H1 (cell line): ENCODE results near the gene ZMYND12. TPM values are rescaled to one million over a fixed set of nuclear protein-coding genes. Genes with fewer than 3 reads are reported as not detected.

Source experiments
- CTCF ChIA-PET: fragments of 300-600 bp; sonication (Branson Sonifier 250); formaldehyde crosslinking; loops from one replicate; lab custom pipeline; 2021; ENCODE audit not compliant: partially characterized antibody; lab: Charles Lee
- POLR2A ChIA-PET: fragments of 300-600 bp; sonication (Branson Sonifier 250); formaldehyde crosslinking; loops from one replicate; lab custom pipeline; 2021; ENCODE audit warnings: inconsistent platforms; ENCODE audit not compliant: partially characterized antibody; lab: Charles Lee
- DNase-seq, 2 experiments: peaks; one replicate each; pipeline versions ENCODE4 v3.0.0 to v3.0.0-alpha.2; 2010 to 2022; ENCODE audit warnings: low spot score in 2 of 2, low read depth in 1 of 2, mixed read lengths in 1 of 2
- FAIRE-seq: peaks from 2 replicates; lab custom pipeline; 2011; peaks lifted over from hg19 to GRCh38; lab: Jason Lieb, UNC
- H2AFZ ChIP-seq: 2 replicates; pipeline ENCODE4 v1.8.1; 2012; ENCODE audit warnings: low read length, inconsistent platforms
- H2AK5ac ChIP-seq: 2 replicates; pipeline ENCODE4 v1.6.1; 2013; ENCODE audit warnings: low read depth, low read length
- H2BK120ac ChIP-seq: replicated peaks from 2 replicates; pipeline ENCODE3; 2013; ENCODE audit warnings: low read depth, low read length, inconsistent platforms
- H2BK12ac ChIP-seq: 2 replicates; pipeline ENCODE4 v1.6.1; 2013; ENCODE audit warnings: low read depth, low read length
- H2BK15ac ChIP-seq: 2 replicates; pipeline ENCODE4 v1.6.1; 2013; ENCODE audit warnings: low read length
- H2BK20ac ChIP-seq: 2 replicates; pipeline ENCODE4 v1.6.1; 2013; ENCODE audit warnings: low read length
- H2BK5ac ChIP-seq: 2 replicates; pipeline ENCODE4 v1.6.1; 2013; ENCODE audit warnings: low read depth, low read length
- H3K14ac ChIP-seq: 2 replicates; pipeline ENCODE4 v1.6.1; 2013; ENCODE audit warnings: inconsistent platforms; ENCODE audit not compliant: insufficient read length
- H3K18ac ChIP-seq: 2 replicates; pipeline ENCODE4 v1.6.1; 2013; ENCODE audit warnings: low read length; ENCODE audit errors: extremely low read depth
- H3K23ac ChIP-seq: 2 replicates; pipeline ENCODE4 v1.6.1; 2013; ENCODE audit warnings: inconsistent platforms; ENCODE audit not compliant: insufficient read length
- H3K23me2 ChIP-seq: 2 replicates; pipeline ENCODE4 v1.6.1; 2013; ENCODE audit warnings: low read depth, low read length
- H3K27ac ChIP-seq: 2 replicates; pipeline ENCODE4 v1.6.1; 2011; ENCODE audit warnings: low read depth, low read length, inconsistent platforms
- H3K27me3 ChIP-seq, 4 experiments: replicated peaks in 1 of 4; 1 replicate in 1 of 4; 2 replicates in 3 of 4; pipeline versions ENCODE4 v1.6.1 to v1.8.1; 2011 to 2013; ENCODE audit warnings: low read length in 3 of 4, mild to moderate bottlenecking in 3 of 4, inconsistent platforms in 2 of 4, mixed read lengths in 2 of 4, moderate library complexity in 1 of 4; ENCODE audit not compliant: control insufficient read depth in 3 of 4, insufficient read depth in 3 of 4; ENCODE audit errors: extremely low read depth in 1 of 4
- H3K36me3 ChIP-seq, 4 experiments: 2 replicates each; pipeline versions ENCODE4 v1.6.1 to v1.8.1; 2011 to 2013; ENCODE audit warnings: mild to moderate bottlenecking in 4 of 4, low read length in 3 of 4, moderate library complexity in 2 of 4, control low read depth in 1 of 4, inconsistent platforms in 1 of 4; ENCODE audit not compliant: insufficient read depth in 4 of 4, control insufficient read depth in 2 of 4
- H3K4ac ChIP-seq: replicated peaks from 2 replicates; pipeline ENCODE3; 2013; ENCODE audit warnings: low read length, low read depth, mixed read lengths, inconsistent platforms; ENCODE audit not compliant: insufficient read length
- H3K4me1 ChIP-seq, 4 experiments: replicated peaks in 1 of 4; 1 replicate in 1 of 4; 2 replicates in 3 of 4; pipeline versions ENCODE4 v1.6.1 to v1.8.1; 2011 to 2013; ENCODE audit warnings: low read length in 3 of 4, inconsistent platforms in 2 of 4, mixed read lengths in 1 of 4; ENCODE audit not compliant: insufficient read depth in 4 of 4, control insufficient read depth in 3 of 4
- H3K4me2 ChIP-seq, 2 experiments: 2 replicates each; pipeline versions ENCODE4 v1.6.1 to v1.8.1; 2011 to 2013; ENCODE audit warnings: low read depth in 2 of 2, low read length in 2 of 2, control low read depth in 1 of 2, inconsistent platforms in 1 of 2, mild to moderate bottlenecking in 1 of 2; ENCODE audit not compliant: insufficient read depth in 1 of 2
- H3K4me3 ChIP-seq, 4 experiments: fragments of 200-600, 300-600 bp in 1 of 4; sonication (generic), shearing (Covaris generic), sonication (Bioruptor Twin) in 1 of 4; 2 replicates each; pipeline versions ENCODE4 v1.5.1 to v1.8.1; 2011 to 2016; ENCODE audit warnings: low read length in 4 of 4, low read depth in 3 of 4, control low read depth in 2 of 4, inconsistent platforms in 2 of 4, mild to moderate bottlenecking in 2 of 4, mixed read lengths in 1 of 4, moderate library complexity in 1 of 4; ENCODE audit not compliant: insufficient read depth in 2 of 4; ENCODE audit errors: extremely low read depth in 1 of 4
- H3K56ac ChIP-seq: replicated peaks from 2 replicates; pipeline ENCODE3; 2013; ENCODE audit warnings: low read depth, mild to moderate bottlenecking, mixed read lengths, low read length, inconsistent platforms; ENCODE audit not compliant: insufficient read length
- H3K79me1 ChIP-seq: 2 replicates; pipeline ENCODE4 v1.6.1; 2013; ENCODE audit warnings: low read depth, low read length, control low read depth
- H3K79me2 ChIP-seq, 2 experiments: 2 replicates each; pipeline versions ENCODE4 v1.6.1 to v1.8.1; 2012 to 2013; ENCODE audit warnings: low read length in 2 of 2, mild to moderate bottlenecking in 2 of 2, inconsistent platforms in 1 of 2; ENCODE audit not compliant: insufficient read depth in 2 of 2, control insufficient read depth in 1 of 2
- H3K9ac ChIP-seq, 4 experiments: replicated peaks in 1 of 4; 1 replicate in 1 of 4; 2 replicates in 3 of 4; pipeline versions ENCODE4 v1.6.1 to v1.8.1; 2011 to 2013; ENCODE audit warnings: low read depth in 3 of 4, low read length in 3 of 4, control low read depth in 2 of 4, mild to moderate bottlenecking in 2 of 4, moderate library complexity in 2 of 4, inconsistent platforms in 1 of 4; ENCODE audit errors: extremely low read depth in 1 of 4
- H3K9me3 ChIP-seq, 2 experiments: 2 replicates each; pipeline versions ENCODE4 v1.6.1 to v1.8.1; 2012 to 2013; ENCODE audit warnings: mild to moderate bottlenecking in 2 of 2, moderate library complexity in 2 of 2, control low read depth in 1 of 2, inconsistent platforms in 1 of 2, low read depth in 1 of 2, low read length in 1 of 2, mixed read lengths in 1 of 2; ENCODE audit not compliant: insufficient read depth in 2 of 2
- H4K20me1 ChIP-seq, 2 experiments: replicated peaks in 1 of 2; 2 replicates each; pipeline versions ENCODE3 to v1.8.1; 2011 to 2013; ENCODE audit warnings: inconsistent platforms in 2 of 2, low read length in 2 of 2, mild to moderate bottlenecking in 1 of 2; ENCODE audit not compliant: insufficient read depth in 2 of 2, control insufficient read depth in 1 of 2
- H4K5ac ChIP-seq: 2 replicates; pipeline ENCODE4 v1.6.1; 2013; ENCODE audit warnings: low read length, low read depth, mixed read lengths, inconsistent platforms; ENCODE audit not compliant: insufficient read length
- H4K8ac ChIP-seq: 2 replicates; pipeline ENCODE4 v1.8.0; 2013; ENCODE audit warnings: mild to moderate bottlenecking, moderate library complexity, low read length, inconsistent platforms; ENCODE audit not compliant: insufficient read depth; ENCODE audit errors: extremely low read depth
- H4K91ac ChIP-seq: replicated peaks from 2 replicates; pipeline ENCODE3; 2013; ENCODE audit warnings: low read length, mixed read lengths, inconsistent platforms; ENCODE audit not compliant: insufficient read length
- GTF2F1 ChIP-seq: IDR thresholded peaks from 2 replicates; pipeline ENCODE4 v1.6.1; 2012; ENCODE audit warnings: low read depth, low read length, improper control_type of control experiment, borderline replicate concordance
- KDM5A ChIP-seq: fragments of 200-600 bp; IDR thresholded peaks from 2 replicates; pipeline ENCODE4 v1.7.1; 2012; ENCODE audit warnings: mild to moderate bottlenecking, low read length, inconsistent platforms, mixed read lengths
- NRF1 ChIP-seq: IDR thresholded peaks from 2 replicates; pipeline ENCODE4 v1.6.1; 2011; ENCODE audit warnings: mild to moderate bottlenecking, low read depth, low read length, improper control_type of control experiment
- POU5F1 ChIP-seq: IDR thresholded peaks from 2 replicates; pipeline ENCODE4 v1.6.1; 2011; ENCODE audit warnings: low read depth, mild to moderate bottlenecking, low read length, moderate library complexity
- RNF2 ChIP-seq: fragments of 200-900, 300-1000 bp; sonication (generic); IDR thresholded peaks from 2 replicates; pipeline ENCODE4 v1.7.1; 2016; ENCODE audit warnings: borderline replicate concordance, low read depth, mild to moderate bottlenecking, antibody characterized with exemption, low read length; ENCODE audit not compliant: poor library complexity, severe bottlenecking; ENCODE audit errors: missing control alignments
- YY1 ChIP-seq: IDR thresholded peaks from 2 replicates; pipeline ENCODE4 v1.6.1; 2011; ENCODE audit warnings: low read depth, mild to moderate bottlenecking, low read length
- WGBS, 2 experiments: shearing (Covaris generic) in 1 of 2; methylation state at CpG; one replicate each; pipeline versions ENCODE4 v1.1.6 to v1.1.7; 2013 to 2015; ENCODE audit warnings: low lambda C conversion rate in 2 of 2, mixed read lengths in 2 of 2, inconsistent platforms in 1 of 2, low coverage in 1 of 2, missing lambda C conversion rate in 1 of 2; ENCODE audit not compliant: insufficient replicate concordance in 2 of 2, insufficient coverage in 1 of 2, insufficient read length in 1 of 2; ENCODE audit errors: extremely low coverage in 1 of 2, missing lambda C conversion rate in 1 of 2; 5-methylcytosine and 5-hydroxymethylcytosine counted together
- polyA plus RNA-seq, 7 experiments: library from polyadenylated mRNA; depleted of rRNA in 3 of 7; stranded (reverse) in 5 of 7; unstranded in 2 of 7; fragments of >200 nt in 5 of 7; fragments of 200-250 nt in 2 of 7; gene quantifications; 1 replicate in 5 of 7; 2 replicates in 1 of 7; 4 replicates in 1 of 7; pipeline versions ENCODE4 v1.2.1 to v1.2.3, GENCODE V29; 2011 to 2013; ENCODE audit warnings: missing spikeins in 2 of 7, mixed read lengths in 2 of 7
- total RNA-seq: library from RNA; stranded (reverse); fragmentation: NEBNext Ultra II Directional; extraction: Animal tissue kit (Norgen Biotek cat#: 25700); gene quantifications from 2 replicates; pipeline ENCODE4 v1.2.1, GENCODE V29; 2021

ZMYND12 gene
- total and polyA plus RNA-seq, 2 of the 8 experiments (the other 6 are each of a cell fraction or from before 2014, with no cell fraction given), result 0.62 TPM; not detected in 1

GRCh38 chr1:42431514-42431913 lies 24.3 kb downstream of the ZMYND12 start:
- Histone ChIP-seq H3K4me2 (no peak overlapping the region), H2BK20ac (no peak overlapping the region), H4K20me1 (no peaks in the 10 kb centered on the region), H3K36me3 (no peaks in the 10 kb centered on the region), H4K91ac (no peak overlapping the region), H2AK5ac (no peak overlapping the region), H3K27ac (no peak overlapping the region), H3K9ac (no peak overlapping the region), H3K79me1 (no peaks in the 10 kb centered on the region), H3K56ac (no peak overlapping the region), H3K79me2 (no peaks in the 10 kb centered on the region), H3K14ac (no peak overlapping the region), H2AFZ (no peak overlapping the region), H2BK15ac (no peak overlapping the region), H4K5ac (no peak overlapping the region), H3K9me3 (no peaks in the 10 kb centered on the region; a peak in 1 of 4 replicates), H3K4ac (no peak overlapping the region), H2BK5ac (no peak overlapping the region), H2BK12ac (no peak overlapping the region), H3K4me3 (no peak overlapping the region), H2BK120ac (no peak overlapping the region), H3K27me3 (no peaks in the 10 kb centered on the region), H4K8ac (no peak overlapping the region), H3K23ac (no peak overlapping the region), H3K18ac (no peak overlapping the region), H3K23me2 (no peaks in the 10 kb centered on the region), H3K4me1 (no peaks in the 10 kb centered on the region)
- DNase-seq (no peak), FAIRE-seq (no peak)
- no peak for TF ChIP-seq YY1
- no peak for TF ChIP-seq RNF2
- TF ChIP-seq GTF2F1, result no peak
- TF ChIP-seq NRF1, result no peak
- no peak for TF ChIP-seq POU5F1
- no peak for TF ChIP-seq KDM5A
- WGBS, 2 experiments, result 82% methylated on average over 3 of the region's 3 CpGs; no CpG with 5 or more reads in 1 of the 2 experiments
- ChIA-PET POLR2A (no interaction called here), CTCF (interaction anchor here (0.9 kb wide), 1 partner anchor 15 kb away, joined by 3 read pairs; no protein-coding TSS in a partner anchor)
